ENCODE results near the gene IFT43.

The IFT43 gene

GRCh38 chr14:75985618-75986438 is at the start of gene IFT43:
TSS of gene IFT43 (plus strand) at chr14:75985763. CDS start at chr14:75985787, 24 bp downstream.
- DNase-seq, result peak; percentile 92

DNA sequence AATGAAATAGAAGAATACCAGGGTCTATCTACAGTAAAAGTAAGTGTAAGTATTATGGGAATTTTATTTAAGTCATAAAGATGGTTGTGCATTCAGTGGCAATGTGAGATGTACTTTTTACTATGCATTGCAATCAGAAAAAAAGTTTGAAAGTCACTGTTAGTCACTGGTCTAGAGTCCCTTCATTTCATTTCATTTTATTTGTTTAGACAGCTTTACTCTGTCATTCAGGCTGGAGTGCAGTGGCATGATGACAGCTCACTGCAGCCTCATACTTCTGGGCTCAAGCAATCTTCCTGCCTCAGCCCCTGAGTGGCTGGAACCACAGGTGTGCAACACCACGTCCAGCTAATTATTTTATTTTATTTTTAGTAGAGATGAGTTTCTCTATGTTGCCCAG is 46.4 kb upstream of the IFT43 start:
- no peak for DNase-seq

GRCh38 chr14:75941030-75941429 is 44.5 kb upstream of the IFT43 start:
- no peak for DNase-seq

GRCh38 chr14:75944607-75945241 is 40.8 kb upstream of the IFT43 start:
- no peak for DNase-seq

GRCh38 chr14:75946785-75947184 is 38.8 kb upstream of the IFT43 start:
- no peak for DNase-seq

DNA sequence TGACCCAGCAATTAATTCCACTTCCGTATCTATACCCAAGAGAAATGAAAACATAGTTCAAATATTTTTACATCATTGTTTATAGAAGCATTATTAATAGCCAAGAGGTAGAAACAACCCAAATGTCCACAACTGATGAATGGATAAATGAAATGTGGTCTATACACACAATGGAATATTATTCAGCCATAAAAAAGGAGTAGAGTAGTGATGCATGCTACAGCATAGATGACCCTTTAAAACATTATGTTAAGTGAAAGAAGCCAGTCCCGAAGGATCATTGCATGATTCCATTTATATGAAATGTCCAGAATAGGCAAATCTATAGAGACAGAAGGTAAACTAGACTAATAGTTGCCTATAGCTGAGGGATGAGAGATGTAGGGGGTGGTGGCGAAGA is 33.1 kb upstream of the IFT43 start:
- DNase-seq, result no peak

DNA sequence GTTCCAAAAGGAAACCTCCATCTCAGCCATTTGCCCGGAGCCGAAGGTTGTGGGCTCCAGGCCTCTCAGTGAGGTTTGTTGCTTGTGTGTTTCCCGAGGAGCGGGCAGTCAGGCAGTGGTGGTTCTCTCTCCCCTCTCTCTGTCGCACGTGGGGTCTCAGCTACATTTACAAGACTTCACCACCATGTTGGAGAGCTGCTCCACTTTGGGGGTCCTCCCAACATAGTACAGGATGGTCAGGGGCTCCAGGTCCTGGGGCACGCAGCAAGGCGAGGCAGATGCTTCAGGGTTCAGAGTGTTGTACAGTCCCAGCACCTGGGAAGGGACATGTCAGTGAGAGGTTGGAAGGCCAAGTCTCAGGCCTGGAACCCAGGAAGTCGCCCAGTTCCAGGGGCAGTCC is 26.5 kb upstream of the IFT43 start:
- no peak for DNase-seq

- DNase-seq, result no peak
These were observed 25.3 kb upstream of the IFT43 start for GRCh38 chr14:75960231-75960630.

DNA sequence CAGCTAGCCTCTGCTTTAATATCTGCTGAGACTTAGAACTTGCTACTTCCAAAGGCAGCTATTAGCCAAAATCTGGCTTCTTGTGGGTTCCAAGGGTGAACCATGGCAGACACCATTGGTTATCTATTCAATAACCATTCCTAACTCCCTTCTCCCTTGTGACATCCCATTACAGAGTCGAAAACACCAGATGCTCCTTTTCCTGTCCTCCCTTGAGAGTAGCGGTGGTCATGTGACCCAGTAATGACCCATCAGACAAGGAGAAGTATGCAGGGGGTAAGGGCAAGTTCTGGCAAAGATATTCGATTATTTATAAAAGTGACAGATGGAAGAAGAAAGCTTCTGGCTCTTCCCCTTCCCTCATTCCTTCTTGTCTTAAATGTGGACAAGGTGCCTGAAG is 23.9 kb upstream of the IFT43 start:
- DNase-seq, result no peak

- DNase-seq, result no peak
These were observed 17.7 kb upstream of the IFT43 start for GRCh38 chr14:75967866-75968265.

DNA sequence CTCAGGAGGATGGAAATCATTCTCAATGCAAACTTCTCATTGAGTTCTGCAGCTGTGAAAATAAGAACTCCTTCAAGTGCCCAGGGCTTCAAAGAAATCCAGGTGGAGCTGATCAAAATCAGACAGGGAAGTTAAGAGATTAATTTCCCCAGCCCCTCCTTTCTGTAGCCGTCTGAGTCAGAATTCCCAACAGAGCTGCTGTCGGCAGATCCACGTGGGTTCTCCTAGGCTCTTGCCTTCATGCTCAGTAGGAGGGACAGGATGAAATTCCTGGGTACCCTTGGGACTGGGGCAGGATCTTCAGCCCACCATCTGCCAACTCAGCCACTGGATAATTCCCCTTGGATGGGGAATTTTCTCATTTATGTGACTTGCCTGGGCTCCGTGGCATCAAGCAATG is 17.1 kb upstream of the IFT43 start:
- no peak for DNase-seq

- DNase-seq, result no peak
These were observed 16.4 kb upstream of the IFT43 start for GRCh38 chr14:75969126-75969525.

GRCh38 chr14:75969891-75970290 is 15.7 kb upstream of the IFT43 start:
- DNase-seq, result no peak

GRCh38 chr14:75970989-75971388 is 14.6 kb upstream of the IFT43 start:
- DNase-seq, result no peak

DNA sequence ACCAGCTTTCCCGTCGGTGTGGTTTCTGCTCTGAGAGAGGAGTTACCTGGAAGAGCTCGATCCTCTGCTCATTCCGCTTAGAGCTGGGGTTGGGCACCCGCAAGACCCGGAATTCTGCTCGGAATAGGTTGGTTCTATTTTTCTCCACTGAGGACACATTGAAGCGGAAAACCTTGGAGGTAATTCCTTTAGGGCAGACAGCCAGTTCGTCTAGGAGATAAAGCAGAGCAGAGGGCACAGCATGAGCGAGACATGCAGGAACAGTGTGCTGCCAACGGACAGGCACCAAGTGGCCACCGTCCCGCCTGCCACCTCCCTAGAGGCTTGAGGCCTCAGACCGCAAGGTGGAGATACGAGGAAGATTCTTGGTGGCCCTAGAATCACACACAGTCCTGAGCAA is 14.1 kb upstream of the IFT43 start:
- DNase-seq, result no peak

DNA sequence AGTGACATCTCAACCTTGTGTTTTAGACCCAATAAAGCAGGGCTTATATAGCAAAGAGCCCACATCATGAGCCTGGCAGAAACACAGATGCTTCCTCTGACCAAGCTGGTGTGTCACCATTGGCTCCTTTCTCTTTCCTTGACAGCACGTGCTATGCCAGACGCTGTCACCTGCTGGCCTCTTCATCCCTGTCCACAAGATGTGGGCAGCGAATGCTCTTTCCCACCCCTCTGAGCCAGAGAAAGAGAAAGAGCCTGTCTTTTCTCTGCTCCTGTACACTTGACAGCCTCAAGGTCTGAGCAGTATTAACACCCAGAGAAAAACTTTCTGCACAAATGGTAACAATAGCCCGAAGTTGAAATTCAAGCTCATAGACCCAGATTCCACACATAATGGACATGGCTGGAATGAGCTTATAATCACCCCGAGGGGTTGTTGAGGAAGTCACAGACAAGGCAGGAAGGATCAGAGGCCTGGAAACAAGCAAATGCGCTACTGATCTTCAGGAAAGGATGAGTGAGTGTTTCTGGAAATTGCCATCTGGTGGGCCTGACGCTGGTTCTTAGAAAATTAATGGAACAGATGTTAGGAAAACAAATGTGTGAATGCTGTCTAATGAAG is 12.7 kb upstream of the IFT43 start:
- DNase-seq, result no peak

GRCh38 chr14:75976826-75977581 is 8.6 kb upstream of the IFT43 start:
- no peak for DNase-seq

DNA sequence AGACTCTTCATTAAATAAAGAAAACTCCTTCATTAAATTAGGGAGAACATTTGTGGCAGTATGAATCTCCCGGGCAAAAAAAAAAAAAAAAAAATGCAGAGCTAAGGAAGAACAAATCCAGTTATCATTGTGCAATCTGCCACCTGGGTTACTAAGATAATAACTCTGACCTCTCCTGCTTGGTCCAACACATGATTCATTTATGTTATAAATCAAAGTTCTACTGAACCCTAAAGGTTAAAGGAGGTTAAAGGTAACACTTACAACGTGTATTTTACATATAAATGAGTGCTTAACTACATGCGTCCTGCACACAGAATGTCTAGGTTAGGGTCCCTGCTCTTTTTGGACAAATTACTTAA is 8.0 kb upstream of the IFT43 start:
- DNase-seq, result no peak

DNA sequence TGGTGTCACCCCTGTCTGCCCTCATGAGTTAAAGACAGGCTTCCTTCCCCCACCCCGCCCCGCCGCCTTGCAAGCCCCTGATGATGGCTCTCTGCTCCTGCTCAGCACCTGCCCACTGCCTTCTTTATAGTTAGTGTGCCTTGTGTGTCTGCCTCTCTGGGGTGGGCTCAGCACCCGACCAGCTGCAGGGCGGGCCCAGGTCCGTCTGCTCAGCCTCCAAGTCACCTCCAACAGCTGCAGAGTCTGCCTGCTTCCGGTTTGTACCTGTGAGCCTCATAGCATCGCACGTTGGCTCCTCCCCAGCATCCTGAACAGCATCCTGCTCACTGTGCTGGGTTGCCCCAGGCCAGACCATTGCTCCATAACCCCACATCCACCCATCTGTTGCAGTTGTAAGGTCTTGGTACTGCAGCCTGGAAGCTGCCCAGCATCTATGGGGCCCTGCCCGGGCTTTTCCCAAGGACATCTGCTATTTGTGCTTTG is 7.3 kb upstream of the IFT43 start:
- no peak for DNase-seq

GRCh38 chr14:75979071-75979571 is 6.4 kb upstream of the IFT43 start:
- peak; percentile 25 for DNase-seq

DNA sequence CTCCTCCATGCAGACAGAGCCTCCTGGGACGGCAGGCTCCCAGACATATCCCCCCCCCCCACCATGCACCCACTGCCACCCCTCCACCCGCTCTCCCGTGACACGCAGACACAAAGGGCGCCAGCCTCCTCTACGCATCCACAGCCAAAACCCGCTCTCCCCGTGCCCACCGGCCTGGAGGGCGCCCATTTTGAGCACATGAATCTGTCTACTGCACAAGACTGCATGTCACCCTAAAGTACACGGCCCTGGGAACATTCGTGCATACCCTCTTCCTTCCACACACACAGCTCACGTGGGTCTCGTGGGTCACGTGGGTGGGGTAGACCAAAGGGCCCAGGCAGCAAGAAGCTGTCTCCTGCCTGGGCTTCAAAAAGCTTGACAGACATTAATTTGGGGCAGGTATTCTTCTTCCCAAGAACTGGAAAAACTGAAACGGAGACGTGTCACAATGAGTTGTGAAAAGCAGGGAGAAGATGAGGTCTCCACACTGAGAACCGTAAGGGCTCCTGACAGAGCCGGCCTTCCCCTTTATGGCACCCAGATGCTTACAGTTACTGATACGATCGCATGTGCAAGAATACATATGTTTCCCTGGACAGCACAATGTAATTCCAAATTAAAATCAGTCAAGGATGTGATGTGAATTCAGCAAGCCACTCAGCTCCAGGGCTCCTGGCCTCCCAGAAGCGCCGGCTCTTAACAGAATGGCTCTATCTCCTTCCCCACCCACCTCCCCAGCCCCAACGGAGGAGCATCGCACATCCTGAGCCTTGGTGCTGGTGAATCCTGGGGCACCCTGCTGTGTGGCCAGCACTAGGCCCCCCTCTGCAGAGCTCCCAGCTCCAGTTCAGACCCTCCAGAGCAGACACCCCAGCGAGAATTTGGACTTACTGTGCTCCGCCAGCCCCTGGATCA is 5.7 kb upstream of the IFT43 start:
- no peak for DNase-seq

DNA sequence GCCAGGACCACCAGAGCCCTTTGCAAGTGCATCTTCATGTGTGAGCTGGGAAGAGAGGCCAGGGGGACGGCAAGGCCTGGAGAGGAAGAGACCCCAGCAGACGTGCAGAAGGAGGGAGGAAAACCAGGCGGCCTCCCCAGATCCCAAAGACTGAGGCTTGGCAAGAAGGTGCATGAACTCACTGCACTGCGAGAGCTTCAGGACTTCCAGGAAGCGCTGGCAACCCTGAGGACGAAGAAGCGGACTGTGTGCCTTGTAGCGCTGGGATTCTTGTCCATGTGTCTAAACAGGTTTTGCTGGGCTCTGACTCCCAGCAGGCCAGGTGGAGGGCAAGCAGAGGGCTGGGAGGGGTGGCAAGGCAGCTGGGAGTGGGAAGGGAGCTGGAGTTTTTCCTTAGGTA is 4.7 kb upstream of the IFT43 start:
- no peak for DNase-seq
